ENCODE data around the gene P2RX5. TPM values are rescaled to one million over a fixed set of nuclear protein-coding genes. Genes with fewer than 3 reads are reported as not detected.

Gene P2RX5
- total and polyA plus RNA-seq, 5 experiments from 2014 or later, result 15.6 to 23.7 (median 22.1) TPM

Other genes with a start within 250 kb of the P2RX5 start
- gene SPATA22, start 224.3 kb downstream of the P2RX5 start, total RNA-seq, result under 1 TPM in 1 of 2 experiments, not detected in 1; 0.36 TPM
- gene SPATA22, start 224.3 kb downstream of the P2RX5 start, polyA plus RNA-seq, result not detected
- gene ASPA, start 220.2 kb downstream of the P2RX5 start, total RNA-seq, result not detected
- not detected for gene ASPA, start 220.2 kb downstream of the P2RX5 start, polyA plus RNA-seq
- under 1 TPM; 0.13 to 0.38 TPM for gene TRPV3, start 138.3 kb downstream of the P2RX5 start, total RNA-seq
- under 1 TPM in 1 of 3 donors, not detected in 2; 0.47 TPM for gene TRPV3, start 138.3 kb downstream of the P2RX5 start, polyA plus RNA-seq
- gene TRPV1, start 86.7 kb downstream of the P2RX5 start, total RNA-seq, result 1 to 10 TPM; 5.9 to 9.3 TPM
- under 1 TPM in 2 of 3 donors, not detected in 1; 0.34 to 0.79 TPM for gene TRPV1, start 86.7 kb downstream of the P2RX5 start, polyA plus RNA-seq
- 10 to 100 TPM in 1 of 2 experiments, 1 to 10 TPM in 1; 8.8 to 10.1 TPM for gene SHPK, start 59.9 kb downstream of the P2RX5 start, total RNA-seq
- 1 to 10 TPM; 3.5 to 7.1 (median 4.7) TPM for gene SHPK, start 59.9 kb downstream of the P2RX5 start, polyA plus RNA-seq
- gene CTNS, start 59.4 kb downstream of the P2RX5 start, total RNA-seq, result 10 to 100 TPM in 1 of 2 experiments, 1 to 10 TPM in 1; 9.8 to 11.7 TPM
- gene CTNS, start 59.4 kb downstream of the P2RX5 start, polyA plus RNA-seq, result 1 to 10 TPM; 4.5 to 9.5 (median 8.7) TPM
- 10 to 100 TPM; 12.0 to 14.6 TPM for gene TAX1BP3, start 27.6 kb downstream of the P2RX5 start, total RNA-seq
- 10 to 100 TPM; 26.6 to 28.1 (median 27.4) TPM for gene TAX1BP3, start 27.6 kb downstream of the P2RX5 start, polyA plus RNA-seq
- gene EMC6, start 27.3 kb downstream of the P2RX5 start, total RNA-seq, result 10 to 100 TPM; 29.8 TPM
- 10 to 100 TPM; 83.3 to 97.0 (median 92.5) TPM for gene EMC6, start 27.3 kb downstream of the P2RX5 start, polyA plus RNA-seq
- under 1 TPM; 0.38 to 0.57 TPM for gene HASPIN, start 27.7 kb upstream of the P2RX5 start, total RNA-seq
- under 1 TPM in 2 of 3 donors, not detected in 1; 0.13 to 0.28 TPM for gene HASPIN, start 27.7 kb upstream of the P2RX5 start, polyA plus RNA-seq
- 10 to 100 TPM; 24.5 to 26.8 TPM for gene ITGAE, start 105.0 kb upstream of the P2RX5 start, total RNA-seq
- 10 to 100 TPM; 52.7 to 58.1 (median 55.6) TPM for gene ITGAE, start 105.0 kb upstream of the P2RX5 start, polyA plus RNA-seq
- 10 to 100 TPM; 51.1 to 52.0 TPM for gene NCBP3, start 150.1 kb upstream of the P2RX5 start, total RNA-seq
- 10 to 100 TPM in 1 of 3 donors, 1 to 10 TPM in 2; 9.3 to 15.5 (median 9.3) TPM for gene NCBP3, start 150.1 kb upstream of the P2RX5 start, polyA plus RNA-seq
- 1 to 10 TPM; 5.0 to 5.3 TPM for gene CAMKK1, start 196.9 kb upstream of the P2RX5 start, total RNA-seq
- 1 to 10 TPM in 1 of 3 donors, under 1 TPM in 2; 0.33 to 1.5 (median 0.77) TPM for gene CAMKK1, start 196.9 kb upstream of the P2RX5 start, polyA plus RNA-seq
- gene P2RX1, start 220.3 kb upstream of the P2RX5 start, total RNA-seq, result 1 to 10 TPM; 1.1 to 1.6 TPM
- not detected for gene P2RX1, start 220.3 kb upstream of the P2RX5 start, polyA plus RNA-seq